Measurements from ENCODE around the gene OR9G1.
"Not testable (repeated sequence)": the region's sequence is repeated elsewhere in the genome, so short reads cannot be mapped to it uniquely, and the experiment has no call there.

OR9G1 gene

GRCh38 chr11:56698795-56699194, at the start of gene OR9G1:
OR9G1 (plus strand) TSS chr11:56699095; CDS start chr11:56700388, 1,293 bp downstream.
- DNase-seq = no peak

GRCh38 chr11:56659755-56660154, 39.1 kb upstream of the OR9G1 start:
- no peak for DNase-seq

GRCh38 chr11:56663386-56663785, 35.5 kb upstream of the OR9G1 start, which contains the start of gene OR5AR1:
OR5AR1 (plus strand) TSS chr11:56663686; CDS start chr11:56663686, 0 bp downstream.
- DNase-seq = no peak

GRCh38 chr11:56670984-56671383, 27.9 kb upstream of the OR9G1 start:
- no peak for DNase-seq

- DNase-seq = no peak
Observed at GRCh38 chr11:56688554-56689100, 10.3 kb upstream of the OR9G1 start.

- not testable (repeated sequence) for DNase-seq
Observed at GRCh38 chr11:56691179-56691578, 7.7 kb upstream of the OR9G1 start.

GRCh38 chr11:56693428-56693827, 5.5 kb upstream of the OR9G1 start:
- DNase-seq = no peak

GRCh38 chr11:56700242-56700913, 1.5 kb downstream of the OR9G1 start:
- DNase-seq = no peak

- no peak for DNase-seq
Observed at GRCh38 chr11:56700914-56701485, 2.1 kb downstream of the OR9G1 start.

GRCh38 chr11:56705784-56706396, 7.0 kb downstream of the OR9G1 start:
- DNase-seq = no peak

GRCh38 chr11:56706486-56706885, 7.6 kb downstream of the OR9G1 start:
- no peak for DNase-seq

- DNase-seq = no peak
Observed at GRCh38 chr11:56714206-56714605, 15.3 kb downstream of the OR9G1 start.

GRCh38 chr11:56716379-56716854, 17.5 kb downstream of the OR9G1 start:
- DNase-seq = no peak

GRCh38 chr11:56720513-56720912, 21.6 kb downstream of the OR9G1 start:
- no peak for DNase-seq

GRCh38 chr11:56740107-56740506, 41.2 kb downstream of the OR9G1 start:
- no peak for DNase-seq

- DNase-seq = no peak
Observed at GRCh38 chr11:56740886-56741285, 42.0 kb downstream of the OR9G1 start.

GRCh38 chr11:56748597-56748996, 49.7 kb downstream of the OR9G1 start, which contains the start of gene OR9G4:
OR9G4 (minus strand) TSS chr11:56748697; CDS start chr11:56743766, 4,931 bp downstream.
- no peak for DNase-seq

- no peak for DNase-seq
Observed at GRCh38 chr11:56750190-56750589, 51.3 kb downstream of the OR9G1 start.

GRCh38 chr11:56751480-56751879, 52.6 kb downstream of the OR9G1 start:
- no peak for DNase-seq

All from stimulated activated CD4-positive, alpha-beta T cell treated with anti-CD3 and anti-CD28 coated beads, Interleukin-2, amount 100 ng/mL, for 24 hours (primary cell).